Measurements from ENCODE around the gene PLCXD1.
"Not testable (repeated sequence)": the region's sequence is repeated elsewhere in the genome, so short reads cannot be mapped to it uniquely, and the experiment has no call there.

Gene PLCXD1

DNA sequence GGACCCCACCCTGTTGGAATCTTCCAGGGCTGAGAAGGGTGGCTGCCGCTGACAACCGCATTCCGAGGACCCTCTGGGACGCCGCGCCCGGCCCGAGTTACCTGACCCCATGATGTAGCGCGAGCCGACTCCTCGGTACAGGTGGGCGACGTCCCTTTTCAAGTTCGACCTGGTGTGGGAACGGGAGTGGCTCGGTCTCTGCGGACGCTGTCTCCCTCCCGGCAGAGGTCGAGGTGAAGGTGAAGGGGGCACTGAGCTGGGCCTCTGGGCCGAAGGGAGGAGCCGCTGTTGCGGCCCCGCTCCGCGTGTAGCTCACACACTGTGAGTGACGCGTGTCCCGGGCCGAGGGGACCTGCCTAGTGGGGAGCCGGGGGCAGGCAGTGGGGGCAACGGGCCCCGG lies 32.9 kb downstream of the PLCXD1 start:
- H3K27ac ChIP-seq, result no peak overlapping the region
- no peak overlapping the region for H3K4me3 ChIP-seq

DNA sequence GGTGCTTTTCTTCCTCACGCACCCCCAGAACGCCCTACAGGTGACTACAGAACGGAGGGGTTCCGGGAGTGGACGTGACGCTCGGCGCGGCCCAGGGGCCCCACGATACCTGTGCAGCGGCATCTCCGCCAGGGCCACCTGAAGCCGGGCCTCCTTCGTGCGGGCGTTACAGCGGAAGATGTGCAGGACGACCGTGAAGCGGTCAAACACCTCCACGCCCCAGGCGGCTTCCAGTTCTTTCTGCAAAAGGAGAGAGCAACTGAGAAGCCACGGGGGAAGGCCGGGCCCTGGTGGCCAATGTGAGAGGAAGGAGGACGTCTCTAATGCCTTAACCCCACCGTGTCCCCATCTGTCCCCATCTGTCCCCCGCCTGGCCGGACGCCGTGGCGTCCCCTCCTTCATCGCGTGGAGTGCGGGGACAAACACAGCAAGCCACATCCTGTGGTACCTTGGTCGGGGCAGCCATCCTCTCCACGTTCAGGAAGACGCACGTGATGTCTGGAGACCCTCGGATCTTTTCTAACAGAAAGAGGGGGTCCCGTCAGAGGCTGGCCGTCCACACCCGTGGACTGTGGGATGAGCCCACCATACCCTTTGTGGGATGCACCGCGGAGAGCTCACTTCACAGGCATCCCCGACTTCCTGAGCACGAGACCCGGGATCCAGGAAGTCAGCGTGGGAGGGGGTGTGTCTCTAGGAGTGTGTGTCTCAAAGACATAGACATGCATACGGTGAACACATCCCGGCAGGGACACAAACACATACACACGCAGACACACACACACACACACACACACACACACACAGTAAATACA lies 33.8 kb downstream of the PLCXD1 start:
- no peak overlapping the region for H3K4me3 ChIP-seq
- H3K27ac ChIP-seq, result no peak overlapping the region

- peak overlapping the region in 1 of 7 experiments; percentile 69 for H3K4me3 ChIP-seq
- H3K27ac ChIP-seq, result peak overlapping the region in 1 of 21 experiments; percentile 37
Measured at GRCh38 chrX:316351-317325, 35.5 kb downstream of the PLCXD1 start.

GRCh38 chrX:317424-318067 lies 36.4 kb downstream of the PLCXD1 start:
- peak overlapping the region; percentile 69 to 94 (median 87) for H3K4me3 ChIP-seq
- peak overlapping the region in 11 of 21 experiments; percentile 37 to 99 (median 95) for H3K27ac ChIP-seq

DNA sequence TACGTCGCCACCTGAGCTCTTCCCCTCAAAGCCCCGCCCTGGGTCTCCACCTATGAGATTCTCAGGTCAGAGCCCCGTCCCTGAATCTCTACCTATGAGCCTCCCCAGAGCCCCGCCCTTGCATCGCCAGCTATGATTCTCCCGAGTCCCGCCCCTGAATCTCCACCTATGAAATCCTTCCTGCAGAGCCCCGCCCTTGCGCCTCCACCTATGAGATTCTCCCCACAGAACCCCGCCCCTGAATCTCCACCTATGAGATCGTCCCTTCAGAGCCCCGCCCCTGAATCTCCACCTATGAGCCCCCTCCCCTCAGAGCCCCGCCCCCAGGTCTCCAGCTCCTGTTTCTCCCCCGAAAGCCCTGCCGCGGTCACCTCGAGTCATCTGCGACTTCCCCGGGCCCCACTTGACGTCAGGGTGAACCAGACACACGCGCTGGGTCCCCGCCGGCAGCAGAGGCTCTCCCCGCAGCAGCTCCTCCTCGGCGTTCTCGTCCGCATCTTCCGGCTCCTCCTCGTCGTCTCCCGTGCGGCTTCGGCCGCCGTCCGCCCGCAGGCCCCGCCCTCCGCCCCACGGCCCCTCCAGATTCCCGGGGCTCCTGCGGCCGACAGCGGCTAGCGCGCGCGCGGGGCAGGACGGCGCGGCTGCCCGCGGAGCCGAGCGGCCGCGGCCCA lies 37.0 kb downstream of the PLCXD1 start:
- peak overlapping the region; percentile 69 to 94 (median 87) for H3K4me3 ChIP-seq
- H3K27ac ChIP-seq, result peak overlapping the region; percentile 66 to 99 (median 94)

GRCh38 chrX:318739-319578 lies 37.8 kb downstream of the PLCXD1 start, which contains the start of gene GTPBP6:
Gene GTPBP6, minus strand, starts transcription at chrX:318796. Its CDS starts 9 bp downstream, at chrX:318787.
- peak within 1 kb of the TSS; percentile 76 to 99 (median 88) for H3K4me3 ChIP-seq
- peak within 1 kb of the TSS; percentile 70 to 99 (median 96) for H3K27ac ChIP-seq

DNA sequence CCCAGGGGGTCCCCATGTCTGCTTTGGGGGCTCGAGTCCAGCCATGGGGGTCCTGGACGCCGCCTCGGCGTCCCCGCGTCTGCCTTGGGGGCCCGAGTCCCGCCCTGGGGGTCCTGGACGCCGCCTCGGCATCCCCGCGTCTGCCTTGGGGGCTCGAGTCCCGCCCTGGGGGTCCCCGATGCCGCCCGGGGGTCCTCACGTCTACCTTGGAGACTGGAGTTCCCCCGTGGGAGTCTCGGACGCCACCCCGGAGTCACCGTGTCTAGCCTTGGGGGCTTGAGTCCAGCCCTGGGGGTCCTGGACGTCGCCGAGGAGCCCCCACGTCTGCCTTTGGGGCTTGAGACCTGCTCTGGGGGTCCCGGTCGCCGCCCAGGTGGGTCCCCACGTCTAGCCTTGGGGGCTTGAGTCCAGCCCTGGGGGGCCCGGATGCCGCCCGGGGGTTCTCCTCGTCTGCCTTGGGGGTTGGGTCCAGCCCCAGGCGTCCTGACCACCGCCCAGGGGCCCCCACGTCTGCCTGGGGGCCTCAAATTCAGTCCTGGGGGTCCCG lies 38.5 kb downstream of the PLCXD1 start:
- H3K4me3 ChIP-seq, result peak overlapping the region; percentile 76 to 99 (median 88)
- H3K27ac ChIP-seq, result peak overlapping the region; percentile 70 to 99 (median 96)

GRCh38 chrX:320126-320783 lies 39.1 kb downstream of the PLCXD1 start:
- H3K27ac ChIP-seq, result peak overlapping the region in 19 of 21 experiments; percentile 70 to 99 (median 96)
- peak overlapping the region; percentile 76 to 99 (median 88) for H3K4me3 ChIP-seq

GRCh38 chrX:323721-324628 lies 42.8 kb downstream of the PLCXD1 start:
- Histone ChIP-seq H3K27ac (no peak overlapping the region), H3K4me3 (no peak overlapping the region)

GRCh38 chrX:324664-325063 lies 43.5 kb downstream of the PLCXD1 start:
- H3K27ac ChIP-seq, H3K4me3 ChIP-seq: not testable (repeated sequence)

DNA sequence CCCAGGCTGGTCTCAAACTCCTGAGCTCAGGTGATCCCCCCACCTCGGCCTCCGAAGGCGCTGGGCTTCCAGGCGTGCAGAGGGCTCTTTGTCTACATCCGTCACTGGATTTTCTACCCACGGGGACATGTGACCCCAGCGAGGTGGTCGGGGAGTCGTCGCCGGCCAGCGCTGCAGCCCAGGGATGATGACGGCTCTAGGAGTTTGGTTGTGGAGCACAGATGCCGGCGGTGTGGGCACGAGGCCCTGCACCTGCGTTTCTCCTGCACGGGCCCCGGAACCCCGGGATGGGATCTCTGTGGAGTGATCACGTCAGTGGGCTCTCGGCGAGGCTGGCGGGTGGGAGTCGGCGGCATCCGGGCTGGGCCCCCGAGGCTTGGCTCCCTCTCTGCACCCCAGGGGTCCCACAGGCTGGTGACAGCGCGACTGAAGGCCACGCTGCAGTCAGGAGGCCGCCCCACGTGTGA lies 46.5 kb downstream of the PLCXD1 start:
- no peak overlapping the region for H3K27ac ChIP-seq
- H3K4me3 ChIP-seq, result no peak overlapping the region

DNA sequence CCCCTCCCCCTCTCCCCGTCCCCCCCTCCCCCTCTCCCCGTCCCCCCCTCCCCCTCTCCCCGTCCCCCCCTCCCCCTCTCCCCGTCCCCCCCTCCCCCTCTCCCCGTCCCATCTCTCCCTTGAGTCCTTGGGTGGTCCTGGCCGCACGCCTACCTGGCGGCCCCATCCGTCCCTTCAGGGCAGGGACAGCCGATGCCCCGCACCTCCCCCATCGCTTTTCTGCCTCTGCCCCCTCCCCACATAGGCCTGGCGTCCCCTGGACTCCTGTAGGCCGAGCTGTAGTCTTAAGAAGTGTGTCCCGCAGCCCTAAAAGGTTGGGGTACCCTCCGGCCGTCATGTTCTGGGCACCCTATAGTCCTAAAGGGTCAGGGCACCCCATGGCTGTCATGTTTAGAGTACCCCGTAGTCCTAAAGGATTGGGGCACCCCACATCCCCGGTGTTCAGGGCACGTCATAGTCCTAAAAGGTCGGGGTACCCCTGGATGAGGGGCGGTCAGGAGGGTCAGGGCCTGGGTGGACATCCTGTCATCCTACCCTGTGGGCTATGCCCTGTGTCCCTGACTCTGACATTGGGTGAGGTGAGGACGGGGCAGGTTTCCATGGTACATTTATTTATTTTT lies 48.2 kb downstream of the PLCXD1 start:
- no peak overlapping the region for H3K4me3 ChIP-seq
- H3K27ac ChIP-seq, result no peak overlapping the region

GRCh38 chrX:330141-330725 lies 49.1 kb downstream of the PLCXD1 start:
- H3K4me3 ChIP-seq, result not testable (repeated sequence)

GRCh38 chrX:330726-331150 lies 49.6 kb downstream of the PLCXD1 start:
- no peak overlapping the region for H3K27ac ChIP-seq
- H3K4me3 ChIP-seq, result no peak overlapping the region

More at GRCh38 chrX:330141-330725, 49.1 kb downstream of the PLCXD1 start:
- not testable (repeated sequence) for H3K27ac ChIP-seq

GRCh38 chrX:331151-331824 lies 50.1 kb downstream of the PLCXD1 start:
- Histone ChIP-seq H3K27ac (no peak overlapping the region), H3K4me3 (peak overlapping the region in 2 of 7 experiments; percentile 8 to 13)

All from skin epidermis (tissue), 12 donors.